GM19099 (cell line): Measurements from ENCODE around the gene PALLD.

ENCODE experiments used
- POLR2A ChIP-seq: IDR thresholded peaks from 3 replicates; pipeline ENCODE4 v1.6.1; 2011; ENCODE audit warnings: low read depth; ENCODE audit not compliant: insufficient read length; ENCODE audit errors: extremely low read depth

PALLD gene

GRCh38 chr4:168802222-168802621 lies 305.4 kb downstream of the PALLD start:
- TF ChIP-seq POLR2A: no peak

- TF ChIP-seq POLR2A: no peak
Measured at GRCh38 chr4:168803732-168804131, 306.9 kb downstream of the PALLD start.

- no peak for TF ChIP-seq POLR2A
Measured at GRCh38 chr4:168804146-168804545, 307.3 kb downstream of the PALLD start.

GRCh38 chr4:168805341-168805740 lies 308.5 kb downstream of the PALLD start:
- no peak for TF ChIP-seq POLR2A

- no peak for TF ChIP-seq POLR2A
Measured at GRCh38 chr4:168811207-168811606, 314.4 kb downstream of the PALLD start.

- no peak for TF ChIP-seq POLR2A
Measured at GRCh38 chr4:168811786-168812651, 315.2 kb downstream of the PALLD start.

GRCh38 chr4:168812806-168813205 lies 316.0 kb downstream of the PALLD start:
- TF ChIP-seq POLR2A: no peak

GRCh38 chr4:168813890-168814289 lies 317.0 kb downstream of the PALLD start:
- no peak for TF ChIP-seq POLR2A

GRCh38 chr4:168815379-168816345 lies 318.8 kb downstream of the PALLD start:
- TF ChIP-seq POLR2A: no peak

GRCh38 chr4:168817370-168817769 lies 320.5 kb downstream of the PALLD start:
- TF ChIP-seq POLR2A: no peak

- no peak for TF ChIP-seq POLR2A
Measured at GRCh38 chr4:168822481-168822880, 325.6 kb downstream of the PALLD start.

GRCh38 chr4:168825975-168826374 lies 329.1 kb downstream of the PALLD start:
- no peak for TF ChIP-seq POLR2A

- TF ChIP-seq POLR2A: no peak
Measured at GRCh38 chr4:168826620-168827019, 329.8 kb downstream of the PALLD start.

GRCh38 chr4:168830777-168831512 lies 334.1 kb downstream of the PALLD start:
- no peak for TF ChIP-seq POLR2A

- TF ChIP-seq POLR2A: no peak
Measured at GRCh38 chr4:168831585-168831918, 334.7 kb downstream of the PALLD start.
